Measurements from ENCODE around the gene TLCD1.

GRCh38 chr17:28726627-28727491, 826 bp upstream of the TLCD1 start:
- TF ChIP-seq NR3C1 (IDR thresholded peaks at IDR 0.05) (no peak), CTCF (IDR thresholded peaks at IDR 0.05) (peak; percentile 100), HOXA7 (CRISPR knock-in tag; IDR thresholded peaks at IDR 0.05) (peak; percentile 53; the same call in 1 of the 2 replicates), EP300 (IDR thresholded peaks at IDR 0.05) (no peak), GATA3 (IDR thresholded peaks at IDR 0.05; ENCODE audit: borderline replicate concordance) (peak; percentile 28; the same call in 1 of the 2 replicates), RFX5 (IDR thresholded peaks at IDR 0.05) (no peak), MAX (IDR thresholded peaks at IDR 0.05) (no peak; the same call in 1 of the 2 replicates), NFE2L2 (conservative IDR thresholded peaks at IDR 0.05; ENCODE audit: low read length) (0 out of 2 replicates have a peak, but pooled peaks have one; percentile 29), POLR2A (IDR thresholded peaks at IDR 0.05; ENCODE audit: low read length) (peak; percentile 18; the same call in 1 of the 2 replicates), POLR2AphosphoS2 (conservative IDR thresholded peaks at IDR 0.05; ENCODE audit: low read length) (no peak), CHD2 (IDR thresholded peaks at IDR 0.05; ENCODE audit: low read length, partially characterized antibody) (no peak), FOSB (CRISPR knock-in tag; IDR thresholded peaks at IDR 0.05) (peak; percentile 69), ELK1 (IDR thresholded peaks at IDR 0.05; ENCODE audit: low read depth, low read length) (no peak)
